ENCODE measurements around the gene PEX16.

The PEX16 gene

GRCh38 chr11:45896422-45896984 lies 21.2 kb downstream of the PEX16 start:
- no peak for DNase-seq

GRCh38 chr11:45895553-45896259 lies 22.0 kb downstream of the PEX16 start:
- DNase-seq, result no peak

- DNase-seq, result no peak
Measured at GRCh38 chr11:45894555-45895247, 23.0 kb downstream of the PEX16 start.

- no peak for DNase-seq
Measured at GRCh38 chr11:45892856-45893255, 24.8 kb downstream of the PEX16 start.

- no peak for DNase-seq
Measured at GRCh38 chr11:45890886-45891550, 26.7 kb downstream of the PEX16 start.

- no peak for DNase-seq
Measured at GRCh38 chr11:45889966-45890365, 27.7 kb downstream of the PEX16 start.

GRCh38 chr11:45889555-45889954 lies 28.1 kb downstream of the PEX16 start:
- DNase-seq, result no peak

GRCh38 chr11:45887587-45887986 lies 30.1 kb downstream of the PEX16 start:
- DNase-seq, result no peak

GRCh38 chr11:45886816-45887520 lies 30.7 kb downstream of the PEX16 start:
- no peak for DNase-seq

GRCh38 chr11:45885921-45886721 lies 31.6 kb downstream of the PEX16 start:
- no peak for DNase-seq

- no peak for DNase-seq
Measured at GRCh38 chr11:45885274-45885920, 32.3 kb downstream of the PEX16 start, which contains the start of gene MAPK8IP1. Gene MAPK8IP1, plus strand, starts transcription at chr11:45885651. Its CDS starts 170 bp downstream, at chr11:45885821.

- no peak for DNase-seq
Measured at GRCh38 chr11:45884596-45885185, 33.0 kb downstream of the PEX16 start.

GRCh38 chr11:45881708-45882368 lies 35.8 kb downstream of the PEX16 start:
- no peak for DNase-seq

- no peak for DNase-seq
Measured at GRCh38 chr11:45880772-45881570, 36.7 kb downstream of the PEX16 start.

GRCh38 chr11:45879803-45880686 lies 37.6 kb downstream of the PEX16 start:
- DNase-seq, result no peak

- DNase-seq, result no peak
Measured at GRCh38 chr11:45877845-45878244, 39.8 kb downstream of the PEX16 start.

GRCh38 chr11:45877221-45877620 lies 40.5 kb downstream of the PEX16 start:
- DNase-seq, result no peak

GRCh38 chr11:45876401-45876800 lies 41.3 kb downstream of the PEX16 start:
- no peak for DNase-seq
